Astrocyte (in vitro differentiated cells and primary cell): Measurements from ENCODE around the gene RNU11.
"Not testable (repeated sequence)": the region's sequence is repeated elsewhere in the genome, so short reads cannot be mapped to it uniquely, and the experiment has no call there.

Source experiments
- CTCF ChIP-seq: IDR thresholded peaks from 2 replicates; pipeline ENCODE4 v1.5.1; 2011; ENCODE audit warnings: low read depth, mild to moderate bottlenecking, inconsistent platforms, low read length, moderate library complexity; ENCODE audit not compliant: insufficient read depth
- EZH2 ChIP-seq: IDR thresholded peaks from 2 replicates; pipeline ENCODE4 v1.6.1; 2012; ENCODE audit warnings: mild to moderate bottlenecking, low read length, inconsistent platforms; ENCODE audit not compliant: insufficient read depth

GRCh38 chr1:28655448-28656311, 7.3 kb downstream of the RNU11 start:
- not testable (repeated sequence) for TF ChIP-seq CTCF, EZH2
